Cardiac fibroblast (primary cell): ENCODE data around the gene SOD1.
"Not testable (repeated sequence)": the region's sequence is repeated elsewhere in the genome, so short reads cannot be mapped to it uniquely, and the experiment has no call there.

Experiments
- DNase-seq, 2 donors: peaks; one replicate each; pipeline versions ENCODE4 v3.0.0 to v3.0.0-alpha.2; 2010; ENCODE audit warnings: low read depth in 2 of 2
- H3K4me3 ChIP-seq, 2 donors: replicated peaks in 1 of 2; 1 replicate in 1 of 2; 2 replicates in 1 of 2; pipeline ENCODE4 v1.5.1; 2011; ENCODE audit warnings: low read depth in 2 of 2, low read length in 2 of 2, mild to moderate bottlenecking in 2 of 2, moderate library complexity in 1 of 2
- CTCF ChIP-seq: IDR thresholded peaks from one replicate; pipeline ENCODE4 v1.5.1; 2011; ENCODE audit warnings: low read depth, mild to moderate bottlenecking, low read length, inconsistent platforms

SOD1 gene

GRCh38 chr21:31636874-31637273, 22.6 kb upstream of the SOD1 start:
- no peak for DNase-seq
- no peak overlapping the region for H3K4me3 ChIP-seq

DNA sequence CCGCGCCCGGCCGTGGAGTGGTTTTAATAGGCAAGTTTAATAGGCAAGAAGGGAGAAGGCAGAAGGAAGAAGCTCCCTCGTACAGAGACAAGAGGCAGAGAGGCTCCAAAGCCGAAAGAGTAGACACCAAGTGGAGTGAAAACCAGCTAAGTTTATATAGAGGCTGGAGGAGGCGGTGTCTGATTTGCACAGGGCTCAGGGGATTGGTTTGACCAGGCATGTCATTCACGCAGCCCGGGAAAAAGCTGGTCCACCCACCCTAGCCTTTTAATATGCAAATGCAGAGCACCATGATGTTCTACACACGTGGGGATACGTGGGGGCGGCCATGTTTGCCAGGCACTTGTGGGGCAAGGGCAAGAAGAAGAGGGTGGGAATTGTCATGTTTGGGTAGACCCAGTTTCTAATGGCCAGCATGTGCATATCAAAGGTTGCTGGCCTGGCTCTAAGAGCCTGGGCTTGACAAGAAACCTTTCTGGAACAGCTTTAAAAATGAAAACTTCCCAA, 18.0 kb upstream of the SOD1 start:
- TF ChIP-seq CTCF, result no peak
- no peak for DNase-seq
- H3K4me3 ChIP-seq, result no peak overlapping the region

More at GRCh38 chr21:31636874-31637273, 22.6 kb upstream of the SOD1 start:
- no peak for TF ChIP-seq CTCF

GRCh38 chr21:31644643-31645042, 14.8 kb upstream of the SOD1 start:
- TF ChIP-seq CTCF, result no peak
- H3K4me3 ChIP-seq, result no peak overlapping the region
- DNase-seq, result peak in 1 of 2 donors; percentile 50

GRCh38 chr21:31647650-31648049, 11.8 kb upstream of the SOD1 start:
- no peak for TF ChIP-seq CTCF
- no peak overlapping the region for H3K4me3 ChIP-seq
- no peak for DNase-seq

- TF ChIP-seq CTCF, result no peak
- no peak for DNase-seq
- no peak overlapping the region for H3K4me3 ChIP-seq
Measured at GRCh38 chr21:31650930-31651329, 8.6 kb upstream of the SOD1 start.

- not testable (repeated sequence) for H3K4me3 ChIP-seq, DNase-seq
Measured at GRCh38 chr21:31651491-31651890, 8.0 kb upstream of the SOD1 start.

GRCh38 chr21:31654340-31654739, 5.2 kb upstream of the SOD1 start:
- no peak for TF ChIP-seq CTCF
- DNase-seq, result no peak
- H3K4me3 ChIP-seq, result no peak overlapping the region

DNA sequence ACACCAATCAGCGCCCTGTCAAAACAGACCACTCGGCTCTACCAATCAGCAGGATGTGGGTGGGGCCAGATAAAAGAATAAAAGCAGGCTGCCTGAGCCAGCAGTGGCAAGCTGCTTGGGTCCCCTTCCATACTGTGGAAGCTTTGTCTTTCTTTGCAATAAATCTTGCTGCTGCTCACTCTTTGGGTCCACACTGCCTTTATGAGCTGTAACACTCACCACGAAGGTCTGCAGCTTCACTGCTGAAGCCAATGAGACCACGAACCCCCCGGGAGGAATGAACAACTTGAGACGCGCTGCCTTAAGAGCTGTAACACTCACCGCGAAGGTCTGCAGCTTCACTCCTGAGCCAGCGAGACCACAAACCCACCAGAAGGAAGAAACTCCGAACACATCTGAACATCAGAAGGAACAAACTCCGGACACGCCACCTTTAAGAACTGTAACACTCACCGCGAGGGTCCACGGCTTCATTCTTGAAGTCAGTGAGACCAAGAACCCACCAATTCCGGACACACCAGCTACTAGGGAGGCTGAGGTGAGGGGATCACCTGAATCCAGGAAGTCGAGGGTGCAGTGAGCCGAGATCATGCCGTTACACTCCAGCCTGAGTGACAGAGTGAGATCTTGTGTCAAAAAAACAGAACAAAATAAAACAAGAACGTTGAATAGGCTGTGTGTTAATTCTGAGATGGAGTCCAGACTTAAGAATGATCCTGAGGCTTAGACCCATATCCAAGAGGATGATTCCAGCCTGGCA, 4.5 kb upstream of the SOD1 start:
- not testable (repeated sequence) for DNase-seq

More for the DNA sequence above, 4.5 kb upstream of the SOD1 start:
- H3K4me3 ChIP-seq, result not testable (repeated sequence)
